Activated CD4-positive, alpha-beta T cell treated with anti-CD3 and anti-CD28 coated beads, Interleukin-2, Interleukin-6, amounts not matched to agents 100 ng/mL and 50 ng/mL, durations not matched to agents 16 hours and 8 hours (primary cell): Measurements from ENCODE around the gene PSME3.
"Not testable (repeated sequence)": the region's sequence is repeated elsewhere in the genome, so short reads cannot be mapped to it uniquely, and the experiment has no call there.

ENCODE experiments used
- DNase-seq: peaks from one replicate; pipeline ENCODE4 v3.0.0-alpha.2; 2020

Gene PSME3

GRCh38 chr17:42878924-42879595, 45.9 kb downstream of the PSME3 start:
- no peak for DNase-seq

- no peak for DNase-seq
Observed at GRCh38 chr17:42879596-42879985, 46.4 kb downstream of the PSME3 start.

GRCh38 chr17:42880776-42881310, 47.6 kb downstream of the PSME3 start:
- DNase-seq: no peak

GRCh38 chr17:42881706-42882105, 48.5 kb downstream of the PSME3 start:
- not testable (repeated sequence) for DNase-seq

- no peak for DNase-seq
Observed at GRCh38 chr17:42882166-42882565, 49.0 kb downstream of the PSME3 start.

GRCh38 chr17:42883802-42884558, 50.8 kb downstream of the PSME3 start:
- DNase-seq: no peak

GRCh38 chr17:42885806-42886205, 52.6 kb downstream of the PSME3 start:
- not testable (repeated sequence) for DNase-seq

GRCh38 chr17:42886283-42887176, 53.3 kb downstream of the PSME3 start:
- no peak for DNase-seq

GRCh38 chr17:42889809-42890208, 56.6 kb downstream of the PSME3 start:
- DNase-seq: no peak

GRCh38 chr17:42891539-42892152, 58.4 kb downstream of the PSME3 start:
- no peak for DNase-seq

- no peak for DNase-seq
Observed at GRCh38 chr17:42893359-42893758, 60.2 kb downstream of the PSME3 start.
